ENCODE measurements around the gene NDUFS8. TPM values are rescaled to one million over a fixed set of nuclear protein-coding genes. Genes with fewer than 3 reads are reported as not detected.

The NDUFS8 gene
- total and polyA plus RNA-seq, 2 of the 4 experiments (the other 2 are of a cell fraction) = 85.9 to 131 TPM

- Histone ChIP-seq H4K91ac (ENCODE audit: insufficient read depth, low read depth, low read length) (no peak overlapping the region), H2AK5ac (ENCODE audit: low read depth, low read length) (no peak overlapping the region), H2BK5ac (ENCODE audit: low read depth, low read length, poor library complexity, severe bottlenecking) (no peak overlapping the region), H3K23ac (ENCODE audit: low read depth, low read length) (no peak overlapping the region), H3K79me1 (ENCODE audit: low read depth in 1 of 2, low read length in 2 of 2) (no peaks in the 10 kb centered on the region; a peak in 1 of 4 replicates), H3K9me1 (ENCODE audit: insufficient read depth, low read length) (peaks cover 6% of the 10 kb centered on the region; the same call in 1 of the 2 replicates), H2BK20ac (ENCODE audit: low read depth, low read length) (no peak overlapping the region), H2BK120ac (ENCODE audit: low read depth, low read length) (no peak overlapping the region), H2AFZ (replicated peaks; ENCODE audit: low read length, poor library complexity) (no peak overlapping the region), H3K18ac (ENCODE audit: low read depth, low read length) (no peak overlapping the region), H3K27me3 (ENCODE audit: control insufficient read depth, insufficient read depth, low read length) (no peaks in the 10 kb centered on the region), H3K9ac (ENCODE audit: low read depth, low read length) (no peak overlapping the region), H3K4me1 (ENCODE audit: control insufficient read depth, insufficient read depth, low read length) (no peaks in the 10 kb centered on the region), H3K14ac (replicated peaks; ENCODE audit: low read depth, low read length) (no peak overlapping the region), H4K8ac (ENCODE audit: low read depth in 2 of 2, low read length in 2 of 2) (no peak overlapping the region), H3K4ac (ENCODE audit: low read depth, low read length) (no peak overlapping the region), H2AK9ac (replicated peaks; ENCODE audit: low read depth, low read length, poor library complexity) (no peak overlapping the region), H3K36me3 (ENCODE audit: control insufficient read depth, insufficient read depth, low read length) (peaks cover 20% of the 10 kb centered on the region), H3K56ac (ENCODE audit: extremely low read depth, insufficient read depth, low read length) (no peak overlapping the region), H3K9me3 (ENCODE audit: control insufficient read depth, insufficient read depth, low read length) (no peaks in the 10 kb centered on the region), H2BK15ac (ENCODE audit: low read depth, low read length) (no peak overlapping the region), H4K20me1 (ENCODE audit: insufficient read depth, low read length) (no peaks in the 10 kb centered on the region), H4K5ac (ENCODE audit: low read depth, low read length) (no peak overlapping the region), H3K27ac (ENCODE audit: insufficient read depth, low read length) (no peak overlapping the region), H3K4me3 (ENCODE audit: insufficient read depth, low read depth, low read length) (no peak overlapping the region), H3K4me2 (ENCODE audit: low read depth, low read length) (no peak overlapping the region)
- ATAC-seq (ENCODE audit: low read depth) = no peak
- intact Hi-C loops (cut with micrococcal nuclease) (no loop called here), in situ Hi-C loops (cut with MboI; ENCODE audit: low sequenced_read_pairs) (no loop called here), dilution Hi-C loops (cut with HindIII; ENCODE audit: low sequenced_read_pairs, unreplicated experiment) (no loop called here)
- CTCF ChIA-PET = no interaction called here
- POLR2A ChIA-PET (ENCODE audit: unreplicated experiment) = no interaction called here
- WGBS, 2 experiments (ENCODE audit: extremely low coverage in 2 of 2, insufficient read length in 1 of 2) = 89% methylated on average over 3 of the region's 12 CpGs; no CpG with 5 or more reads in 1 of the 2 experiments
- BruUV-seq (replicated peaks) = no TSS peak
- DNase-seq = no peak
- TF ChIP-seq MXI1 (IDR thresholded peaks at IDR 0.05; ENCODE audit: borderline replicate concordance, low read depth, low read length) = no peak
- no peak for TF ChIP-seq FOS (IDR thresholded peaks at IDR 0.05; ENCODE audit: low read depth, low read length)
- no peak for TF ChIP-seq RAD21 (IDR thresholded peaks at IDR 0.05; ENCODE audit: low read length)
- TF ChIP-seq, protein P1, sequence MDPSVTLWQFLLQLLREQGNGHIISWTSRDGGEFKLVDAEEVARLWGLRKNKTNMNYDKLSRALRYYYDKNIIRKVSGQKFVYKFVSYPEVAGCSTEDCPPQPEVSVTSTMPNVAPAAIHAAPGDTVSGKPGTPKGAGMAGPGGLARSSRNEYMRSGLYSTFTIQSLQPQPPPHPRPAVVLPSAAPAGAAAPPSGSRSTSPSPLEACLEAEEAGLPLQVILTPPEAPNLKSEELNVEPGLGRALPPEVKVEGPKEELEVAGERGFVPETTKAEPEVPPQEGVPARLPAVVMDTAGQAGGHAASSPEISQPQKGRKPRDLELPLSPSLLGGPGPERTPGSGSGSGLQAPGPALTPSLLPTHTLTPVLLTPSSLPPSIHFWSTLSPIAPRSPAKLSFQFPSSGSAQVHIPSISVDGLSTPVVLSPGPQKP (IDR thresholded peaks at IDR 0.05; ENCODE audit: borderline replicate concordance, low read depth, low read length) = no peak
- TF ChIP-seq, protein P2, sequence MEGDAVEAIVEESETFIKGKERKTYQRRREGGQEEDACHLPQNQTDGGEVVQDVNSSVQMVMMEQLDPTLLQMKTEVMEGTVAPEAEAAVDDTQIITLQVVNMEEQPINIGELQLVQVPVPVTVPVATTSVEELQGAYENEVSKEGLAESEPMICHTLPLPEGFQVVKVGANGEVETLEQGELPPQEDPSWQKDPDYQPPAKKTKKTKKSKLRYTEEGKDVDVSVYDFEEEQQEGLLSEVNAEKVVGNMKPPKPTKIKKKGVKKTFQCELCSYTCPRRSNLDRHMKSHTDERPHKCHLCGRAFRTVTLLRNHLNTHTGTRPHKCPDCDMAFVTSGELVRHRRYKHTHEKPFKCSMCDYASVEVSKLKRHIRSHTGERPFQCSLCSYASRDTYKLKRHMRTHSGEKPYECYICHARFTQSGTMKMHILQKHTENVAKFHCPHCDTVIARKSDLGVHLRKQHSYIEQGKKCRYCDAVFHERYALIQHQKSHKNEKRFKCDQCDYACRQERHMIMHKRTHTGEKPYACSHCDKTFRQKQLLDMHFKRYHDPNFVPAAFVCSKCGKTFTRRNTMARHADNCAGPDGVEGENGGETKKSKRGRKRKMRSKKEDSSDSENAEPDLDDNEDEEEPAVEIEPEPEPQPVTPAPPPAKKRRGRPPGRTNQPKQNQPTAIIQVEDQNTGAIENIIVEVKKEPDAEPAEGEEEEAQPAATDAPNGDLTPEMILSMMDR (conservative IDR thresholded peaks at IDR 0.05; ENCODE audit: low read depth, low read length) = no peak
- no peak for TF ChIP-seq RFX5 (IDR thresholded peaks at IDR 0.05; ENCODE audit: low read depth, low read length)
- no peak for TF ChIP-seq RCOR1 (IDR thresholded peaks at IDR 0.05; ENCODE audit: insufficient replicate concordance, low read length)
- TF ChIP-seq CHD1 (IDR thresholded peaks at IDR 0.05; ENCODE audit: low read depth, low read length) = no peak
- TF ChIP-seq POLR2A (IDR thresholded peaks at IDR 0.05; ENCODE audit: low read depth, low read length) = no peak
- TF ChIP-seq CEBPB (IDR thresholded peaks at IDR 0.05; ENCODE audit: low read depth, low read length) = no peak
- TF ChIP-seq BHLHE40 (IDR thresholded peaks at IDR 0.05; ENCODE audit: low read depth, low read length) = no peak
- no peak for TF ChIP-seq SMC3 (IDR thresholded peaks at IDR 0.05; ENCODE audit: low read depth, low read length)
- no peak for TF ChIP-seq NFE2L2 (IDR thresholded peaks at IDR 0.05; ENCODE audit: low read depth, low read length)
- no peak for TF ChIP-seq MAFK (IDR thresholded peaks at IDR 0.05; ENCODE audit: low read depth, low read length)
- TF ChIP-seq MAZ (IDR thresholded peaks at IDR 0.05; ENCODE audit: borderline replicate concordance, low read depth, low read length) = no peak
Observed at GRCh38 chr11:68056317-68057285, 26.1 kb downstream of the NDUFS8 start.
